WI38 (cell line): Measurements from ENCODE around the gene AP3M1.
A peak's percentile ranks its signal among the peaks of the same experiment; 100 is the strongest.

Experiments
- H3K4me3 ChIP-seq: 2 replicates; pipeline ENCODE4 v1.5.1; 2011; ENCODE audit warnings: low read depth, mild to moderate bottlenecking, control low read depth, low read length
- CTCF ChIP-seq: IDR thresholded peaks from 2 replicates; pipeline ENCODE4 v1.5.1; 2012; ENCODE audit warnings: low read depth, mild to moderate bottlenecking, control low read depth, low read length

The AP3M1 gene

GRCh38 chr10:74088722-74089121, 61.9 kb downstream of the AP3M1 start:
- no peak for TF ChIP-seq CTCF
- no peak overlapping the region for H3K4me3 ChIP-seq

- no peak for TF ChIP-seq CTCF
- H3K4me3 ChIP-seq = no peak overlapping the region
Observed at GRCh38 chr10:74086317-74086716, 64.3 kb downstream of the AP3M1 start.

- H3K4me3 ChIP-seq = no peak overlapping the region
- no peak for TF ChIP-seq CTCF
Observed at GRCh38 chr10:74084955-74085354, 65.7 kb downstream of the AP3M1 start.

GRCh38 chr10:74083304-74083703, 67.3 kb downstream of the AP3M1 start:
- no peak overlapping the region for H3K4me3 ChIP-seq
- no peak for TF ChIP-seq CTCF

GRCh38 chr10:74081941-74082718, 68.5 kb downstream of the AP3M1 start:
- H3K4me3 ChIP-seq = no peak overlapping the region
- no peak for TF ChIP-seq CTCF

- peak; percentile 64 for TF ChIP-seq CTCF
- H3K4me3 ChIP-seq = no peak overlapping the region
Observed at GRCh38 chr10:74081192-74081803, 69.3 kb downstream of the AP3M1 start.

GRCh38 chr10:74079936-74080590, 70.6 kb downstream of the AP3M1 start:
- TF ChIP-seq CTCF = no peak
- no peak overlapping the region for H3K4me3 ChIP-seq
